ENCODE data around the gene QRSL1.
"Not testable (repeated sequence)": the region's sequence is repeated elsewhere in the genome, so short reads cannot be mapped to it uniquely, and the experiment has no call there.

The QRSL1 gene

DNA sequence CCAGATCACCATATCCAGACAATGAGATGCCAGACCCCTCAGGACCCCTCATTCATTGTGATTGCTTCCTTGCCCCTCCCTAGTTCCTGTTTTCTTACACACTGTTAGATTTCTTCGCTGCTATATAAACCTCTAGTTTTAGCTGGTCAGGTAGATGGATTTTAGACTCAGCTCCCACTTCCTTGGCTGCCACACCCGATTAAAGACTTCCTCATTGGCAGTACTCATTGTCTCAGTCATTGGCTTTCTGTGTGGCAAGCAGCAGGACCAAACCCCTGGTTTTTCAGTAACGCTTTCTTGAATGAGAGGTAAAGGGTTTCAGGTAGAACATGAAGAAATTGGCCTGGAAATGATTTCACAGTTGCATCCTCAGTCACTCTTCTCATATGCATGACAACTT is 47.9 kb downstream of the QRSL1 start:
- TF ChIP-seq POLR2A (IDR thresholded peaks at IDR 0.05; ENCODE audit: low read length) (no peak), GATA1 (IDR thresholded peaks at IDR 0.05; ENCODE audit: low read depth, low read length) (no peak)
- no peak for DNase-seq

DNA sequence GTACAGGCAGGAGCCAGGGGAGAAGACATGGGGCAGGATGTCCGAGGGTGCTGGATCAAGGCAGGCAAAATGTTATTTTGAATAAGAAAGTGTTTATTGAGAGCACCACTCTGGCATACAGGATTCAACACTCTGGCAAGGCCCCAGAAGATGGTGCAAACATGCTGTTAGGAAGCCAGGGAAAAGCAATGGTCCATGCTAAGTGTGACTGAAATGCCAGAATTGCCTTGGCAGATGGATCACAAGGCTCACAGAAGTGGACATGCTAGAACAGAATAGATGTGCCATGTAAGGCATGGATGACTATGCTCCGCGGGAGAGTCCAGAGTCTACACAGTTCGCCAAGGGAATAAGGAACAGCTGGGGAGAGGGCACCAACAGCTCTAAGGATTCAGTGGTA is 54.6 kb downstream of the QRSL1 start:
- DNase-seq = no peak
- TF ChIP-seq GATA1 (IDR thresholded peaks at IDR 0.05; ENCODE audit: low read depth, low read length) (no peak), POLR2A (IDR thresholded peaks at IDR 0.05; ENCODE audit: low read length) (no peak)

DNA sequence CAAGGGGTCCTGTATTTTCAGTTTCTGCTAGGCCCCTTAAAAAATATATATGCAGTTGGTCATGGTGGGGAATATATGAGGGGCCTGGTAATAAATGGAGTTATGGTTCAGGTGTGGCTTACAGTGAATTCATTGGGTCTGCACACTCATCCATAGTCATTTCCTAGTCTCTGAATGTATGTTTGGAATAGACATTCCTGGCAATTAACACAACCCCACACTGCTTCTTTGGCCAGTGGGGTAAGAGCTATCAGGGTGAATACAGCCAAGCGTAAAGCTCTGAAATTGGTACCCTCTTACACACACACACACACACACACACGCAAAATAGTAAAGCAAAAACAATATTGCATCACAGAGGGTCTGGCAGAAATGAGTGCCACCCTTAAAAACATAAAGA is 56.5 kb downstream of the QRSL1 start:
- DNase-seq = no peak

DNA sequence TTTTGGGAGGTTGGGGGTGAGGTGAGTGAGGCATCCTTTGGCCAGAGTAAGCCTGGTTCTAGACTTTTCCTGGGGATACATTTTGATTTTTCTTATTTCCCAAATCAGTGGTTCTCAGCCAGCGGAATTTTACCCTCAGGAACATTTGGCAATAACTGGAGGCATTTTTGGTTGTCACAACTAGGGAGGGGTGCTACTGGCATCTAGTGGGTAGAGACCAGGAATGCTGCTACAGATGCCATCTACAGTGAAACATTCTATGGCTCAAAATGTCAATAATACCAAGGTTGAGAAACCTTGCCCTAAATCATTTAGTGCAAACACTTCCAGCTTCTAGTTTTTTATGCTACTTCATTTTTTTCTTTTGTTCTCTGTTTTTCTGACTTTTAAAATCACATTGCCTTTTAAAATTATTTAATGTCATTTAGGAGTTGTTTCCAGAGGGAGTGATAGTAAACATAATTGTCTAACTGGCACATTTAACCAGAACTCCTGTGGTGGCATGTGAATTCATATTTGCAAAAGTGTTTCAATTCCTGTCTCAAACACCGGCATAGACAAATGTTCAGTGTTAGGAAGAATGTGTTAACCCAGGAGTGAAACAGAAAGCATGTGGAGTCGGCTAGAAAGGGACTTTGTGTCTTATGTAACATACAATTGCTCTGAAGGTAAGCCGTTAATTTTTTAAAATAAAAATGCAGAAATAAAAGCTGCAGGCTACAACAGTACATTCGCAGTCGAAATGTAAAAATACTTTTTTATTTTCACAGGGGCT is 59.0 kb downstream of the QRSL1 start:
- TF ChIP-seq POLR2A (IDR thresholded peaks at IDR 0.05; ENCODE audit: low read length) (no peak), GATA1 (IDR thresholded peaks at IDR 0.05; ENCODE audit: low read depth, low read length) (no peak)
- DNase-seq = no peak

More for the DNA sequence above, 56.5 kb downstream of the QRSL1 start:
- TF ChIP-seq GATA1 (IDR thresholded peaks at IDR 0.05; ENCODE audit: low read depth, low read length) (no peak), POLR2A (IDR thresholded peaks at IDR 0.05; ENCODE audit: low read length) (no peak)

DNA sequence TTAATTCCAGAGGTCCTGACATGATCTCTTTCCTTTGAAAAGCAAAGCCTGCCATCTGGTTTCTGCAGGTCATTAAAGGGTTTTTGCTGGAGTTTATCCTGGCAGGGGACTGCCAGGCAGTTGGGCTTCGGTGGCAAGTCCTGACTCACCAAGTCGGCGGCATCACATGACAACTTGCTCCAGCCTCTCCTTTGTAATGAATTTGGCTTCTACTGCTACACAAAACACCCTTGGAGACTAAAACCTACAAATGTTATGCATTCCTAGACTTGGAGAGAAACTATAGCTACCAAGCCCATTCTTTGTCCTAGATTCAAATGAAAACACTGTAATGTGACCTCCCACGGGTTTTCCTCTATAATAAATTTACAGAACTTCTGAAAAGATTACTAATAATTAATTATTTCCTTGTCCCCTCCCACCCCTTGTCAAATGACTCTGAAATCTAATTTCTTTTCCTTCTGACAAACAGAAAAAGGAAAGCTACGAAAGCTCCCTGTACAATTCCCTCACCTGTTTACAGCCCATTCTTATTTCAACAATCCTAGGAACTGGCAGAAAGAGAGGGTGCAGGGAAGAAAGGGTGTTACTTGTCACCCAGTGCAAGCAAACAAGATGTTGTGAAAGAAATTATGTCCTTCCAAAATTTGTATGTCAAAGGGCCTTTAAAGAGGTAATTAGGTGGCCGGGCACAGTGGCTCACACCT is 62.9 kb downstream of the QRSL1 start:
- no peak for TF ChIP-seq POLR2A (IDR thresholded peaks at IDR 0.05; ENCODE audit: low read length)
- no peak for TF ChIP-seq GATA1 (IDR thresholded peaks at IDR 0.05; ENCODE audit: low read depth, low read length)
- DNase-seq = peak in 1 of 2 experiments; percentile 30

DNA sequence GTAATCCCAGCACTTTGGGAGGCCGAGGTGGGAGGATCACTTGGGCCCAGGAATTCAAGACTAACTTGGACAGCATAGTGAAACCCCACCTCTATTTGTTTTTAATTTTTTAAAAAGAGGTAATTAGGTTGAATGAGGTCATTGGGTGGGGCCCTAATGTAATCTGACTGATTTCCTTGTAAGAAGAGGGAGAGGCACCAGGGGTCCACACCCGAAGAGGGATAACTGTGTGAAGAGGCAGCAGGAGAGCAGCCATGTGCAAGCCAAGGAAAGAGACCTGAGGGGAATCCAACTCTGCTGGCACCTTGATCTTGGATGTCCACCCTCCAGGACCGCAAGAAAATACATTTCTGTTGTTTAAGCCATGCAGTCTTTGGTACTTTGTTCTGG is 63.4 kb downstream of the QRSL1 start:
- TF ChIP-seq GATA1 (IDR thresholded peaks at IDR 0.05; ENCODE audit: low read depth, low read length) (no peak), POLR2A (IDR thresholded peaks at IDR 0.05; ENCODE audit: low read length) (no peak)
- DNase-seq = peak; percentile 69 to 72

DNA sequence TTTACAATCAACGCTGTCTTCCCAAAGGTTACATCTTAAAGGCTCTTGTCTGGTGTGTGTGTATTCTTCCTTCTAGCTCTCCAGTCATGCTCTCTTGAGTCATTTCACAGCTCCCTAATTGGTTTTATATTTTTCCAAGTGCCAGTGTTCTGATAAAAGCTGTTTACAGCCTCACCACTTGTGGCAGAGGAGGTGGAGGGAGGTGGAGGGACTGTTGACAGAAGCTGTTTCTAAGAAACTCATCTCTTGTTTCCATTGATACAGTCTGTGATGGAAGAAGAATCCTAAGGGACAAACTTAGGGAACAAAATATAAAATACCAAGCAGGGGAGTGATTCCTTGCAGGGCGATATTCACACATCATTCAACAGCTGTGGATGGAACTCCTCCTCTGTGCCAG is 64.0 kb downstream of the QRSL1 start:
- TF ChIP-seq GATA1 (IDR thresholded peaks at IDR 0.05; ENCODE audit: low read depth, low read length) (no peak), POLR2A (IDR thresholded peaks at IDR 0.05; ENCODE audit: low read length) (no peak)
- peak in 1 of 2 experiments; percentile 41 for DNase-seq

DNA sequence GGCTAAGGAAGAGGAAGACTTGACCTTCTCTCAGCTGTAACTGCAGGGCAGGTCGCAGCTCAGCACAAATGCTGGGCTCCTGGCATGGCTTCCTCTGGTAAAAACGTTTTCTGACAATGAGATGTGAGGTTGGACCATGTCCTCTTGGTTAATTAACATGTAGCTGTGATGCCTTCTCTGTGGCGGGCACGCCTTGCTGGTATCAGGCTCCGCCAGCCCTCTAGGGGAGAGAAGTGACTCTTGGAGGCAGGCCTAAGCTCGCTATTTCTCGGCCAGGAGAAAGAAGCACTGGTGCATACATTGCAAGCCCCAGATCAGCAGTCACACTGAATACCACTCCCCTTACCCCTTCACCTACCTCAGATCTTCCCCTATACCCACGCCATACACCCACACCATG is 65.0 kb downstream of the QRSL1 start:
- no peak for TF ChIP-seq POLR2A (IDR thresholded peaks at IDR 0.05; ENCODE audit: low read length)
- TF ChIP-seq GATA1 (IDR thresholded peaks at IDR 0.05; ENCODE audit: low read depth, low read length) = no peak
- peak; percentile 32 to 43 for DNase-seq

DNA sequence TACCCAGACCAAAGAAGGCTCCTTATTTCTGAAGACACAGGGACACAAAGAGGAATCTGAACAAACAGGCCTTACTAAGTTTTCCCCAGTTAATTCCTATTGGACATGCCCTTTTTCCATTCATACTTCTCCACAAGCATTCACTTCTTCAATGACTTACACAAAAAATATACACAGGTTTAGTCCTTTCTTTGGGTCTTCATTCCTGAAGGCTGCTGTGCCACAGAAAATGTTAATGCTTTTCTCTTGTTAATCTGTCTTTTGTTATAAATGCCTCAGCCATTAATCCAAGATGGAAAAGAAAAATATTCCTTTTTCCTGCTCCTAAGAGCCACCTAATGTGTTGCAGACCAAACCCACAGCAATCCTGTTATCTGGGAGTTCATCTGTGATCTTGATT is 71.2 kb downstream of the QRSL1 start:
- TF ChIP-seq POLR2A (IDR thresholded peaks at IDR 0.05; ENCODE audit: low read length) (no peak), GATA1 (IDR thresholded peaks at IDR 0.05; ENCODE audit: low read depth, low read length) (no peak)
- DNase-seq = no peak

DNA sequence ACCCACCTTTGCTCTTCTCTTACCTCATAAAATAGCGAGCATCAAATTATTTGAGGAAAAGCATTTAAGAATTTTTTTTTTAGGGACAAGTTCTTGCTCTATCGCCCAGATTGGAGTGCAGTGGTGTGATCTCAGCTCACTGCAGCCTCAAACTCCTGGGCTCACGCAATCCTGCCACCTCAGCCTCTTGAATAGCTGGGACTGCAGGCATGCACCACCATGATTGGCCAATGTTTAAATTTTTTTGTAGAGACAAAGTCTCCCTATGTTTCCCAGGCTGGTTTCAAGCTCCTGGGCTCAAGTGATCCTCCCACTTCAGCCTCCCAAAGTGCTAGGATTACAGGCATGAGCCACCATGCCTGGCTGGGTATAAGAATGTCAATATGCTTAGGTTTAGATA is 71.8 kb downstream of the QRSL1 start:
- not testable (repeated sequence) for DNase-seq

DNA sequence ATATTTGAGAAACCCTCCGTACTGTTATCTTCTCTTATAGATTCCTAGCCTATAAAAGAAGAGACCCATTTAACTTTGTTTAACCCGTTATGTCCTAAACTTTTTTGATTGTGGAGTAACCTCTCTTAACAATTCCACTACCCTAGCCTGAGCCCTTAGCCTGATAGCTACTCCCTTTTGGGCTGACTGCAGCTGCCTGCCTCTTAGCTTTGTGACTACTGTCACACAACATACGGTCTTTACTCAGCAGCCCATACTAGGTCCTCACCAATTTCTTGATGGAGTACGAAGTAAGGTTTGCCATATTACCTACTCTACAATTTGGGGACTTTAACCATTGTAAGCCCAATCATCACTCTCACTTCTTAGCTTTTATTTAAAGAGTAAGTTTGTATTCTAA is 72.7 kb downstream of the QRSL1 start:
- TF ChIP-seq GATA1 (IDR thresholded peaks at IDR 0.05; ENCODE audit: low read depth, low read length) (no peak), POLR2A (IDR thresholded peaks at IDR 0.05; ENCODE audit: low read length) (no peak)
- no peak for DNase-seq

DNA sequence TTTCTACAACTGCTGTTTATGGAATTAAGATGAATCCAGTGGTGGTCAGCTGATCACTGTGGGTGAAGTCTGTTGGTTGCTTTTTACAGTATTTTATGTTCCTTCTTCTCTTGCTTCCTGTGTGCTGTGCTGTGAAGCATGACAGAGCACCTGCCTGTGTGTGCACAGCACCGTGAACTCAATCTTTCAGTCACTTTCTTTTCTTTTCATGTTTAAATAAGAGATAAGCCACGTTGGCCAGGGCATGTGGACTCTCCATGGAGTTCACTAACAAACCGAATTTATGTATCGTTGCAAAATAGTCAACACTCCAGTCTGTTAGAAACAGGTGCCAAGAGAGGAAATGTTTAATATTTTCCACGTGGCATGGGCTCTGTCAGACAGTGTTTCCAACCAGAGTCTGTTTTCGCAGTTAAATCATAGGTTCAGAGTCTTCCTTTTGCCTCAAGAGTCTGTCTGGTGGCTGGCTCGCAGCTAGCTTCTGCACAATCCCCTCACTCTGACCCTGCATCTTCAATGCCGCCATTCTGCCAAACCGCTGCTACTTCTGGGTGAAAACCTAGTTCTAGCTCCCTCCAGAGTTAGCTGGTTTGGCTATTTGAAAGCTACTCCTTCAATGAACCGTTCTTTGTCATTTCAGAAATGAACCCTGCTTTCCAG is 73.2 kb downstream of the QRSL1 start:
- TF ChIP-seq GATA1 (IDR thresholded peaks at IDR 0.05; ENCODE audit: low read depth, low read length) = no peak
- TF ChIP-seq POLR2A (IDR thresholded peaks at IDR 0.05; ENCODE audit: low read length) = no peak
- DNase-seq = no peak

DNA sequence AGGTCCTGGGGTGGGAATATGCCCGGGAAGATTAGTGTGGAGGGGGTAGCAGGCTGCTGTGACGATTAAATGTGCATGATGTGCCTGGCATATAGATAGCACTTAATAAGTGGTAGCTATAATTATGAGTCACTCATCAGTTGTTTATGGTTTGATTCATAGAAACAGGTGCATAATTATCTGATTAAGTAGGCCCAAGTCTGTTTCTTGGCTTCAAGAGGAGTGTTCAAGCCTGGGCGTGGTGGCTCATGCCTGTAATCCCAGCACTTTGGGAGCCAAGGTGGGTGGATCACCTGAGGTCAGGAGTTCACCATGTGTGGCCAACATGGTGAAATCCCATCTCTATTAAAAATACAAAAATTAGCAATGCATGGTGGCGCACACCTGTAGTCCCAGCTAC is 74.9 kb downstream of the QRSL1 start:
- DNase-seq = no peak
- no peak for TF ChIP-seq POLR2A (IDR thresholded peaks at IDR 0.05; ENCODE audit: low read length)
- no peak for TF ChIP-seq GATA1 (IDR thresholded peaks at IDR 0.05; ENCODE audit: low read depth, low read length)

DNA sequence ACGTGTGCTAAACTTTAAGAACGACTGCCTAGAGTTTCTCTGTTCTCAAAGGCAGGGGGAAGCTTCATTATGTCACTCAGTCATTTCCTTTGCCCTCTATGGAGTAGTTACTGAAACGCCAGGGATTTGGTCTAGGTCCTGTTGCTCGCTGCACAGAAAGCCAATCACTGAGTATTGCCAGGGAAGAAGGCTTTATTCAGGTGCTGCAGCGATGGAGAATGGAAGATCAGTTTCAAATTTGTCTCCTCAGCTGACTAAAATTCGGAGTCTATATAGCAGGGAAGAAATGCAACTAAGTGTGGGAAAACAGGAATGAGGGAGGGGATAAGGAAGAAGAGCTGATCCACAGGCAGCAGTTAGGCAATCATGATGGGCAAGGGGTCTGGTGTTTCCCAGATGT is 75.8 kb downstream of the QRSL1 start:
- DNase-seq = no peak
- no peak for TF ChIP-seq POLR2A (IDR thresholded peaks at IDR 0.05; ENCODE audit: low read length)
- TF ChIP-seq GATA1 (IDR thresholded peaks at IDR 0.05; ENCODE audit: low read depth, low read length) = no peak

DNA sequence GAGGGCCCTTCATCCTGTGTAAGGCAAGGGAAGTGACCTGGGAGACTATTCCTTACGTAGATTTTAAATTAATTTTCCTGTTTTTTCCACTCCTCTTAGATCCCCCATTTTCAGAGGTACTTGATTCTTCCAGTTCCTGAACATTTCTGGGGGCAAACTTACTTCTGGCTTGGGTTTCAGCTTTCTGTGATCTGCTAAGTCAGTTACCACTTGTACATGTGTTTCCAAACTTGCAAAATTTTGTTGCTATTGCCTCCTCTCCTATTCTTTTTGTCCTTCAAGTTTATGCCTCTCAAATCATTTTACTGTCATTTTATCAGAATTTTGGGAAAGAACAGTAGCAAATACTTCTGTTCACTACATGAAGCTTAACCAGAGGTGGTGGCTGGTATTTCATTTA is 81.2 kb downstream of the QRSL1 start:
- DNase-seq = no peak
- no peak for TF ChIP-seq POLR2A (IDR thresholded peaks at IDR 0.05; ENCODE audit: low read length)
- no peak for TF ChIP-seq GATA1 (IDR thresholded peaks at IDR 0.05; ENCODE audit: low read depth, low read length)
